HG03442 (cell line): ENCODE measurements around the gene ZNF549.
"Not testable (repeated sequence)": the region's sequence is repeated elsewhere in the genome, so short reads cannot be mapped to it uniquely, and the experiment has no call there.

Experiments
- ATAC-seq: cut with Tn5 transposase; IDR thresholded peaks from one replicate; pipeline ENCODE4 v1.9.1; 2021; ENCODE audit warnings: mild to moderate bottlenecking, moderate library complexity; ENCODE audit not compliant: unreplicated experiment

The ZNF549 gene

DNA sequence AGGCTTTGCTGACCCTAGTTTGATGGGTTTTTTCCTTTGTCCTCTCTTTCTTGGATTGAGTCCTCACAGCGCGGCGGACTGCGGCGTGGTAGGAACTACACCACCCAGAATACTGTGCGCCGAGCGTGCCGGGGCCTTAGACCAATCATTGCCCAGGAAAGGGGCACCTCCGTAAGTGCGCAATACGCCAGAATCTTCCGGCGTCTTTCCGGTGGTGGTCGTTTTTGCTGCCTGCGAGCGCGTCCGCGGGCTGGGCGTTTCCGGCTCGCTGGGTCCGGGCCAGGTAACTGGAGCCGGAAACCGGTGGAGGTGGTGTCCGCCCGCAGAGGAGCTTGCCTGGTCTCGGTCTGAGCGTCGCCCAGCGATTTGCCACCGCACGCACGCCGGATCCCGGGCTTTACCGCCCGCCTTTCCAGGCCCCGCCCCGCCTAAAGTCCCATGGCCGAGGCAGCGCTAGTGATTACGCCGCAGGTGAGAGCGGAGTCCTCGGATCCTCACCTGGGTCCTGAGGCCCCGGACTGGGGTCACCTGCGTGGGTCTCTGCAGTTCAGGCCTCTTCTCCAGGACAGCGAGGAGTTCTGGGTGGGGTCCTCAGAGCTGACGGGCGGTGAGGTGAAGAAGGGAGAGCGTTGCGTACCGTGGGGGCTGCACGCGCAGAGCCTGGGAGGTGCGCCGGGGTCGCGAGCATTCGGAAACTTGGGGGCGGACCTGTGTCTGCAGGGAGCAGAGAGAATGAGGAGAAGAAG is at the start of gene ZNF549:
Gene ZNF549, plus strand, starts transcription at position 221 of the 746 bp plus-strand sequence. Its CDS starts 218 bp downstream, at position 439.
- ATAC-seq, result peak; percentile 97

DNA sequence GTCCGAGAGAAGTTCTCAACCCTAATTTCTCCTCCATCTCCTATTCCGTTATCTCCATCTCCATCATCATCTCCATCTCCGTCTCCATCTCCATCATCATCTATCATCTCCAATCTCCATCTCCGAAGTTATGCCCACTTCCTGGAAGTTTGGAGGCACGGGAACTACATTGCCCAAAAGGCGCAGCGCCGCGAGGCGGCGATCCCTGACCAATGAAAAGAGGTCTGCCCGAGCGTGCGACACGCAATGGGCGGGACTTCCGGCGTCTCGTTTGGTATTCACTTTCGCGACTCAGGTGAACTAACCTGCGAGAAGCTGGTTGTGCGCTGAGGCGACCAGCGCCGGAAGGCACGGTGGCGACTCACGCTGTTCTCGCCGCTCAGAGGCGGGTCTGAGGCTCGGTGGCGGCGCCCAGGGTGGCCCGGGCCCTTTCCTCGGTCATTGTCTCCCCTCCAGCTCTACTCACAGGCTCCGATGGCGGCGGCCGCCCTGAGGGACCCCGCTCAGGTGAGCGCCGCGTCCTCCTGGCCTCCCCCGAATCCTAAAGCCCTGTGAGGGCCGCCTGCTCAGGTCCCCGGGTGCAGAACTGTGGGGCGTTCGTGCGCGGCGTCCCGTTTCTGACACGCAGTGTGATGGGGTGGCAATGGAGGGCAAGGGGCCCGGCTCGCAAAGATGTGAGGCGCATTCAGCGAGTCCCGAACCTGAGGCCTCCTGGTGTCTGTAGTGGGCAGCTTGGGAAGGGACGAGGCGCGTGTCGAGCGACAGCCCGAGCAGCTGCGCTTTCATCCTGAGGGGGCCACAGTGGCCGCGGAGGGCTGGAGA is 39.5 kb upstream of the ZNF549 start, which contains the start of gene ZNF419:
Gene ZNF419, plus strand, starts transcription at position 274 of the 822 bp plus-strand sequence. Its CDS starts 201 bp downstream, at position 475.
- ATAC-seq, result peak; percentile 93

DNA sequence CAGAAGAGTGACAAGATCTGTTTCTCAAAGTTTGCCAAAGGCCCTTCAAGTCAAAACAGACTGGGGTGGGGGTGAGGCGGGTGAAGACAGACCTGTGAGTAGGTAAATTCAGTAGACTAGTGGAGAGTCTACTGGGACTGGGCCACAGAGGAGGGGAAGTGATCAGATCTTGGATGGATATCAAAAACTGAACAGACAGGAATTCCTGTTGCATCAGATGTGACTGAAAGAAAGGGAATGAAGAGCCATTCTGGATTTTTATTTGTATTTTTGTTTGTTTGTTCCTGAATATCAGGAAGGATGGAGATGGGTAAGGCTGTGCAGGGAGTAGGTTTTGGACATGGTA is 38.9 kb upstream of the ZNF549 start:
- not testable (repeated sequence) for ATAC-seq

DNA sequence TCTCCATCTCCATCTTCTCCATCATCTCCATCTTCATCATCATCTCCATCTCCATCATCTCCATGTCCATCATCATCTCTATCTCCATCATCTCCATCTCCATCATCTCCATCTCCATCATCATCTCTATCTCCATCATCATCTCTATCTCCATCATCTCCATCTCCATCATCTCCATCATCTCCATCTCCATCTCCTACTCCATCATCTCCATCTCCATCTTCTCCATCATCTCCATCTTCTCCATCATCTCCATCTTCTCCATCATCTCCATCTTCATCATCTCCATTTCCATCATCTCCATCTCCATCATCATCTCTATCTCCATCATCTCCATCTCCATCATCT is 27.9 kb upstream of the ZNF549 start:
- ATAC-seq, result not testable (repeated sequence)

DNA sequence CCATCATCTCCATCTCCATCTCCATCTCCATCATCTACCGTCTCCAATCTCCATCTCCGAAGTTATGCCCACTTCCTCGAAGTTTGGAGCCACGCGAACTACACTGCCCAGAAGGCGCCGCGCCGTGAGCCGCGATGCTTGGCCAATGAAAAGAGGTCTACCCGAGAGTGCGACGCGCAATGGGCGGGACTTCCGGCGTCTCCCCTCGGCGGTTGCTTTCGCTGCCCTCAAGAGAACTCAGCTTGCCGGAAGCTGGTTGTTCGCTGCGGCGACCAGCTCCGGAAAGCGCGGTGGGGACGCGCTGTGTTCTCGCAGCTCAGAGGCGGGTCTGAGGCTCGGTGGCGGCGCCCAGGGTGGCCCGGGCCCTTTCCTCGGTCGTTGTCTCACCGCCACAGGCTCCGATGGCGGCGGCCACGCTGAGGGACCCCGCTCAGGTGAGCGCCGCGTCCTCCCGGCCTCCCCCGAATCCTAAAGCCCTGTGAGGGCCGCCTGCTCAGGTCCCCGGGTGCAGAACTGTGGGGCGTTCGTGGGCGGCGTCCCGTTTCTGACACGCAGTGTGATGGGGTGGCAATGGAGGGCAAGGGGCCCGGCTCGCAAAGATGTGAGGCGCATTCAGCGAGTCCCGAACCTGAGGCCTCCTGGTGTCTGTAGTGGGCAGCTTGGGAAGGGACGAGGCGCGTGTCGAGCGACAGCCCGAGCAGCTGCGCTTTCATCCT is 27.3 kb upstream of the ZNF549 start, which contains the start of gene ZNF773:
Gene ZNF773, plus strand, starts transcription at position 259 of the 716 bp plus-strand sequence. Its CDS starts 143 bp downstream, at position 402.
- peak; percentile 99 for ATAC-seq

DNA sequence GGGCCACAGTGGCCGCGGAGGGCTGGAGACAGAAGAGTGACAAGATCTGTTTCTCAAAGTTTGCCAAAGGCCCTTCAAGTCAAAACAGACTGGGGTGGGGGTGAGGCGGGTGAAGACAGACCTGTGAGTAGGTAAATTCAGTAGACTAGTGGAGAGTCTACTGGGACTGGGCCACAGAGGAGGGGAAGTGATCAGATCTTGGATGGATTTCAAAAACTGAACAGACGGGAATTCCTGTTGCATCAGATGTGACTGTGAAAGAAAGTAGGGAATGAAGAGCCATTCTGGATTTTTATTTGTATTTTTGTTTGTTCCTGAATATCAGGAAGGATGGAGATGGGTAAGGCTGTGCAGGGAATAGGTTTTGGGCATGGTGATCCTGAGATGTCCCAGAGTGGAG is 26.8 kb upstream of the ZNF549 start:
- not testable (repeated sequence) for ATAC-seq

DNA sequence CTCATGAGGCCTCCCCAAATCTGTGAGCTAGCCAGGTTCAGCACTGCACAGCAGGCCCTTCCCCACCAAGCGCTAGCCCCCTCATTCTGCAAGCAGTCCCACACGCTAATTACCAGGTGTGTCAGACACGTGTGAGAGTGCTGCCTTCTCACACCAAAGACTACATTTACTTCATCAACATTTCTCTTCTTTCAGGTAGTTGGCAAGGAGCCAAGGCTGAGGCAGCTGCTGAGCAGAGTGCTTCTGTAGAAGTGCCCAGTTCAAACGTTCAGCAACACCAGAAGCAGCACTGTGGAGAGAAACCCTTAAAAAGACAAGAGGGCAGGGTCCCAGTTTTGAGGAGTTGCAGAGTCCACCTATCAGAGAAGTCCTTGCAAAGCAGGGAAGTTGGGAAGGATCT is 21.0 kb upstream of the ZNF549 start:
- ATAC-seq, result no peak

DNA sequence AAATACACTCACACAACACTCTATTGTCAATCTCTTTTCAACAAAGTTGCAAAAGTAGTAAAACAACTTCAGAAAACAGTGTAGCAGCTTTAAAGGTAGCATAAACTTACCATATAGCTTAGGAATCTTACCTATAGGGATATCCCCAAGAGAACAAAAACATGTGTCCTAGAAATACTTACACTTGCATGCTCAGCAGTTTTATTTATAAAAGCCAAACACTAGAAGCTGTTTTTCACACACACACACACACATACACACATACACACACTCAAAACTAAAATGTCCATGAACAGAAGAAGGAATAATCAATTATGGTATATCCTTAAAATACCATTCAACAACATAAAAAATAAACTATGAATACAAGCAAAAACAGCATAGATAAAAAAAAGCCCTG is 15.7 kb upstream of the ZNF549 start:
- ATAC-seq, result no peak

DNA sequence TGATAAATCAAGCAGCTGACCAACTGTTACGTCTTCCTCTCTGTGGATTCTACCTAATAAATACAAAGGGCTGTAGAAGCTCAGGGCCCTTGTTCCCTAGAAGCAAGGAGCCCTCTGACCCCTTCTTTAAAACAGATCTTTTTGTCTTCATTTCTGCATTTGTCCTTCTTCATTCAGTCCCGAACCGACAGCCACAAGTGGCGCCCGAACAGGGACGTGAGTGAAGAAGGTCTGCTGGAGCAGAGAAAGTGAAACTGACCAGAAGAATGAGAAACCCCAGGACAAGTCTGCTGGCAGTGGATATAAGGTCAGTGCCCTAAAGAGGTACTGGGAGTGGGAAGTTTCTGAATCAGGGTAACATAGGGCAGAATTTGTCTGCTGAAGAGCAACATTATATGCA is 14.3 kb upstream of the ZNF549 start:
- ATAC-seq, result no peak

DNA sequence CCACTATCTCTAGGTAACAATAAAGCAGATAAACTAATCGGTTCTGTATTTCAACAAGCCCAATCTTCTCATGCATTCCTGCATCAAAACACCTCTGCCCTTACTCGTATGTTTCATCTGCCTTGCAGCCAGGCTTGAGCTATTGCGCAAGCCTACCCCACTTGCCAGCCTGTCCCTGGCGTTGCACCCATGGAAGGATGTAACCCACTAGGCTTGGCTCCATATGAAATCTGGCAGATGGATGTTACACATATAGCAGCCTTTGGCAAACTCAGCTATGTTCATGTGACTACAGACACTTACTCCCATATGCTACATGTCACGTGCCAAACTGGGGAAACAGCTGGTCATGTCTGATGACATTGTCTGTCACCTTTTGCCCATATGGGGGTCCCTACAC is 11.9 kb upstream of the ZNF549 start:
- no peak for ATAC-seq

DNA sequence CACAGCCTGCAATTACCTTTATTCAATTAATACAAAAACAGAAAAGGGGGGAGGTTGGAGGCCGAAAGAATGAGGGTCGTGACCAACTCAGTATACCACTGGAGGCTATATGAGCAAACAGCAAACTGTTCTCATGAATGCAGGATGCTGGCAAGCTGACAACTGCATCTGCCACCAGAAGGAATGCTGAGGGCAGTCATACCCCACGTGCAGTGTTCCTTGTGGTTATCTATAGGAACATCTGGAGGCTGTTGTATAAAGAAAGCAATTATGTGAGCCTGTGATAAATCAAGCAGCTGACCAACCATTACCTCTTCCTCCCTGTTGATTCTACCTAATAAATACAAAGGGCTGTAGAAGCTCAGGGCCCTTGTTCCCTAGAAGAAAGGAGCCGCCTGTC is 9.1 kb upstream of the ZNF549 start:
- ATAC-seq, result not testable (repeated sequence)

DNA sequence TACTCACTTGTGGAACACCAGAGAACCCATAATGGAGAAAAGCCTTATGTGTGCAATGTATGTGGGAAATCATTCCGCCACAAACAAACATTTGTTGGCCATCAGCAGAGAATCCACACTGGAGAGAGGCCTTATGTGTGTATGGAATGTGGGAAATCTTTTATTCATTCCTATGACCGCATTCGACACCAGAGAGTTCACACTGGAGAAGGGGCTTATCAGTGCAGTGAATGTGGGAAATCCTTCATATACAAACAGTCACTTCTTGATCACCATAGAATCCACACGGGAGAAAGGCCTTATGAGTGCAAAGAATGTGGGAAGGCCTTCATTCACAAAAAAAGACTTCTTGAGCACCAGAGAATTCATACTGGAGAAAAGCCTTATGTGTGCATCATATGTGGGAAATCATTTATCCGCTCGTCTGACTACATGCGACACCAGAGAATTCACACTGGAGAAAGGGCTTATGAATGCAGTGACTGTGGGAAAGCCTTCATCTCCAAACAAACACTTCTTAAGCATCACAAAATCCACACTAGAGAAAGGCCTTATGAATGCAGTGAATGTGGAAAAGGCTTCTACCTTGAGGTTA is 10.9 kb downstream of the ZNF549 start:
- ATAC-seq, result no peak

DNA sequence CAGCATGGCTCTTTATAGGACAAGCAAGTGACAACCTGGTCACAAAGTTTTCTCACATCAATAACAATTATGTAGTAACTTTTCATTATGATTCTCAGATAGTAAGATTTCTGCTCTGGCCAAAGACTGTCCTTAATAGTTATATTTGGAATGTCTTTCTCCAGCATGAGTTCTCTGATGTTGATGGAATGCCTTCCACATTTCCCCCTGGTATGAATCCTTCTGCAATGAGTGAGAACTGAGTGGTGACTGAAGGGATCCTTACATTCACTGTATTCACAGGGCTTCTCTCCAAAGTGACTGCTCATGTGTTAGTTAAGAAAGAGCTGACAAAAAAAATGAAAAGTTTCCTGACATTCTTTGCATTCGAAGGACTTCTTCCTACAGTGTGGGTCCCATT is 19.4 kb downstream of the ZNF549 start:
- ATAC-seq, result no peak

DNA sequence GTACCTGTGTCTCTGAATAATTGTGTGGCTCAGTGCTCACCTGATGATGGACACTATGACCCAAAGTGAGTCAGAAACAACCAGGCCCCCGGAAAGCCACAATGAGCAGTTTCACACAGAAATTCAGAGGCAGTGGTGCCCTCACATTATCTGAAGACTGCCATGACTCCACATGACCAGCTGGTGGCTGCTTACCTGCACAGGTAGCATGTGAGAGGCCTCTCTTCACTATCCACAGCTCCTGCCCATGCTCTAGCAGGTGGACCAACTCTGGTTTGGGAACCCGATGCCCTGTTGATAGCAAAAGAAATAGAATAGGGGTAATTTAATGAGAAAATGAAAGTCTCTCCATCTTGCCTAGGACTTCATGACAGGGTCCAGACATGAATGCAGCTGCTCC is 25.3 kb downstream of the ZNF549 start:
- no peak for ATAC-seq

DNA sequence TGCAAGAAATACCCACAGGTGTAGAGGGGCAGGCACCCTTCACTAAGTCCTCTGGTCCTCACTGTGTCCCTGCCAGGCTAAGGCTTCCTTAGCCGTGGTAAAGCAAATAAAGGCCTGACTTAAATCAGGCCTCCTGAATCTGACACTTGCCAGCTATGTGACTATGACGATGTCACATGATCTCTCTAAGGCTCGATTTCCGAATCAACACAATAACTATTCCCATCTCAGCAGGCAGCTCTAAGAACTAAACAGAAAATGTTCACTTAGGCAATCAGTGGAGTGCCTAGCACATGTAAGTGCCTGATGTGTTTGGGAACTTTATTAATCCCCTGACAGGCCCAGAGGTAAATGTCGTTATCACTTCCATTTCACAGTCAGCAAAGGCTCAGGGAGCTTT is 30.5 kb downstream of the ZNF549 start:
- ATAC-seq, result no peak

DNA sequence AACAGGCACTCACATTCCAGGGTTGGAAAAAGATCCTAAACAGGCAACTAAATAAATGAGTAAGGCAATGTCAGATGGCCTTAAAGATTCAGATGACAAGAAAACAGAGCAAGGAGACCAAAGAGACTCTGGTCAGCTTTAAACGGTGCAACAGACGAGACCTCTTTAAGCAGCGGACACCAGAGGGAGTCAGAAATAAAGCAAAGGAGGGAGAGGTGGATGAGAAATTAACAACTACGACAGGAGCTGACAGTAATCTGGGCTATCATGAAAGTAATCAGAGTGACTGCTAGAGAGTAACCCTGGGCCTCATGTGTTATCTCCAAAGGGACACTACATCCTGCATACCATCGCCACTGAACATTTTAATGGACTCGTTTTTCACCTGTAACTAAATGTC is 31.4 kb downstream of the ZNF549 start:
- no peak for ATAC-seq

DNA sequence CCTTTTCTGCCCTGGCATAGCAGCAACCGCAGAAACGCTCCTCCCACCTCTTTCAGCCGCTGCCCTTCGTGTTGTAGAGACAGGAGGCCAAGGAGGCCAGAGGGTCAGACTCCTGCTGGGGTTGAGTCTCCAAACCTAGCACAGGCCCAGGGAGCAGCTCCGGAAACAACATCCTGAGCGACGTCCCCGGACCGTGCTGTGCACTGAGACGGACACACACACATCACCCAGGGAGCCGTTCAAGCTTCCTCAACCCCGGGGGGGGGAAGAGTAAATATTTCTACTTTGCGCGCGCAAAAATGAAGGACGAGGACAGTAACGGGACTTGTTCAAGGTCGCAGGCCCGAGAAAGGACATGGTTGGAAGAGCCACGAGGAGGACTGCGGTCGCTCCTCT is 31.9 kb downstream of the ZNF549 start:
- ATAC-seq, result no peak

DNA sequence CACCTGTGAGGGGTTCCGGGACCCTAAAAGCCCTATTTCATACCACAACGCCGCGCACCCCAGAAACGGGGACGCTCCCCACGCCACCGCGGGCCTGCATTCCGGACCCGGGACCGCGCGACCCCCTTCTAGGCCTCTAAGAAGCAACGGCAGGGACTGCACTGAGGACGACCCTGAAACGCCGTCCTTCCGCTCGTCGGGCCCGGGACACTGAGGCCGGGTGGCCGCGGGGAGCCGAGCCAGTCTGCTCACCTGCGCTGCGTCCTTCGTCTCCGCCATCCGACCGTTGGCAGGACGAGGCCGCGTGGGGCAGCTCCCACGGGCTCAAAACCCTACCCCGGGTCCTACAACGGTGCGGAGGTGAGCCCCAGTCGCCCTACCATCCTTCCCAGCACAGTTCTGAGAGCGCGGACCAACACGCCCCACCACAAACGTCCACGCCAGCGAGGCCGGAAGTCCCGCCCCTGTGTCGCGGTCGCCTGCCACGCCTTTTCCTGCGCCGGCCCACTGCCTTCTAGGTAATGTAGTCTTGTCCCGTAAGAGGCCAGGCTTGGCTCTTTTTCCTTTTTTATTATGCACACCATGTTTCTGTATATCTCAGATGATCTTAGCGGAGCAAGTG is 32.4 kb downstream of the ZNF549 start, which contains the start of gene ZNF550:
Gene ZNF550, minus strand, starts transcription at position 460 of the 622 bp plus-strand sequence. Its CDS starts 181 bp downstream, at position 279.
- peak; percentile 95 for ATAC-seq

DNA sequence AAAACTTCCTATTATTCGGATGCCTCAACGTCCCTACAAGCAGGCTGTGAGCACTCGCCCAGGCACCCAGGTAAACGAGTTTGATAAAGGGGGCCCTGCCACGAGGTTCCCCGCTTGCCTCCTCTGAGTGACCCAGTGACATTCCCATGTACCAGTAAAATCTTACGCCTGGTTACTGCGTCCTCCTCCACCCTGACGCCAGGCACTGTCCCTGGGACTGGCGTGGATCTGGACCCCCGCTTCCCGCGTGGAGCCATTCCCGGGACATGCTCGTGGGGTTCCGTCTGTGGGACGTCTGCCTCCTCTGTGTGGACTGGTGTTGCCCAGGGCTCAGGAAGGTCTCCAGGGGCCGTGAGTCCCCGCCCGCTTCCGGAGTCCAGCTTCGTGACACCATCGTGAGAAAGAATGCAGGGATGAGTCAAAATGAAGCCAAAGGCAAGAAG is 32.9 kb downstream of the ZNF549 start:
- ATAC-seq, result no peak

DNA sequence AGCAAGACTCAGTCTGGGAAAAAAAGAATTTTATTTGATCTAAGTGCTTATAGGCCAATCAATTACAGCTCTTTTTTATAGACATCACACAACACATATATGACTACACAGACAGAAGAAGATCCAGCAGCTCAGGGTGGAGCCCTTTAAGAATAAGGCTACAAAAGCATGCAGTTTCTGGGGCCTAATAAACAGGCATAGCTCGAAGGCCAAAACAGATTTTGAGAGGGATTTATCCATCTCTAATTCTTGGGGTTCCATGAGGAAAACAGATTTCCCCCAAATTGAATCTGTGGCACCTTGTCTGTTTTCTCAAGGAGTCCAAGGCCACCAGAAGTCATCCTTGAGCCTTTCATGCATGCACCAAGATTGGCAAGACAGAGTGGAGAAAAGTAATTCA is 36.4 kb downstream of the ZNF549 start:
- ATAC-seq, result no peak
